Measurements from ENCODE around the gene ENAH. TPM values are rescaled to one million over a fixed set of nuclear protein-coding genes. Genes with fewer than 3 reads are reported as not detected.

Gene ENAH
- total RNA-seq, 6 experiments from 2014 or later = 9.0 to 33.2 (median 20.8) TPM

GRCh38 chr1:225498549-225499136, 154.3 kb downstream of the ENAH start:
- intact Hi-C loops (cut with DNase I) = no loop called here
- H3K9me3 ChIP-seq = no peaks in the 10 kb centered on the region
- H3K27ac ChIP-seq = no peak overlapping the region
- 71% methylated on average over 4 of the region's 4 CpGs for WGBS (ENCODE audit: insufficient coverage, low coverage, low lambda C conversion rate, missing lambda C conversion rate)
- TF ChIP-seq POLR2A (IDR thresholded peaks at IDR 0.05) (no peak), CTCF (IDR thresholded peaks at IDR 0.05) (no peak)
- DNase-seq (no peak), ATAC-seq (no peak)
- no peaks in the 10 kb centered on the region for H3K4me1 ChIP-seq
- no peak overlapping the region for H3K4me3 ChIP-seq
- H3K36me3 ChIP-seq = no peaks in the 10 kb centered on the region
- no peaks in the 10 kb centered on the region for H3K27me3 ChIP-seq

- Histone ChIP-seq H3K9me3 (no peaks in the 10 kb centered on the region), H3K27me3 (no peaks in the 10 kb centered on the region), H3K4me1 (no peaks in the 10 kb centered on the region), H3K36me3 (no peaks in the 10 kb centered on the region), H3K27ac (no peak overlapping the region), H3K4me3 (no peak overlapping the region)
- intact Hi-C loops (cut with DNase I) = no loop called here
- no peak for ATAC-seq
- TF ChIP-seq POLR2A (IDR thresholded peaks at IDR 0.05) (no peak), CTCF (IDR thresholded peaks at IDR 0.05) (no peak)
- DNase-seq = no peak
- 79% methylated on average over 7 of the region's 7 CpGs for WGBS (ENCODE audit: insufficient coverage, low coverage, low lambda C conversion rate, missing lambda C conversion rate)
Observed at GRCh38 chr1:225494789-225495359, 158.0 kb downstream of the ENAH start.

- H3K27me3 ChIP-seq = no peaks in the 10 kb centered on the region
- 95% methylated on average over 6 of the region's 6 CpGs for WGBS (ENCODE audit: insufficient coverage, low coverage, low lambda C conversion rate, missing lambda C conversion rate)
- no peaks in the 10 kb centered on the region for H3K4me1 ChIP-seq
- TF ChIP-seq CTCF (IDR thresholded peaks at IDR 0.05) (no peak), POLR2A (IDR thresholded peaks at IDR 0.05) (no peak)
- H3K9me3 ChIP-seq = no peaks in the 10 kb centered on the region
- DNase-seq = no peak
- no peak overlapping the region for H3K4me3 ChIP-seq
- no peaks in the 10 kb centered on the region for H3K36me3 ChIP-seq
- no peak for ATAC-seq
- intact Hi-C loops (cut with DNase I) = no loop called here
- H3K27ac ChIP-seq = no peak overlapping the region
Observed at GRCh38 chr1:225493591-225494246, 159.2 kb downstream of the ENAH start.

GRCh38 chr1:225488676-225489075, 164.2 kb downstream of the ENAH start:
- no peaks in the 10 kb centered on the region for H3K36me3 ChIP-seq
- no peak for ATAC-seq
- H3K9me3 ChIP-seq = no peaks in the 10 kb centered on the region
- H3K27me3 ChIP-seq = no peaks in the 10 kb centered on the region
- WGBS (ENCODE audit: insufficient coverage, low coverage, low lambda C conversion rate, missing lambda C conversion rate) = 79% methylated on average over 5 of the region's 5 CpGs
- no peaks in the 10 kb centered on the region for H3K4me1 ChIP-seq
- no peak for DNase-seq
- no peak overlapping the region for H3K4me3 ChIP-seq
- TF ChIP-seq POLR2A (IDR thresholded peaks at IDR 0.05) (no peak), CTCF (IDR thresholded peaks at IDR 0.05) (no peak)
- intact Hi-C loops (cut with DNase I) = no loop called here
- H3K27ac ChIP-seq = no peak overlapping the region
